GM12875 (cell line): ENCODE measurements around the gene MAPK9.

Source experiments
- H3K4me3 ChIP-seq: one replicate; pipeline ENCODE4 v1.5.1; 2011; ENCODE audit warnings: low read depth, low read length, control low read depth
- TF ChIP-seq, protein P1 (sequence below): IDR thresholded peaks from 2 replicates; pipeline ENCODE4 v1.5.1; 2011; ENCODE audit warnings: low read depth, mild to moderate bottlenecking, control low read depth, inconsistent platforms, low read length, moderate library complexity, borderline replicate concordance; ENCODE audit not compliant: insufficient read depth

Gene MAPK9

DNA sequence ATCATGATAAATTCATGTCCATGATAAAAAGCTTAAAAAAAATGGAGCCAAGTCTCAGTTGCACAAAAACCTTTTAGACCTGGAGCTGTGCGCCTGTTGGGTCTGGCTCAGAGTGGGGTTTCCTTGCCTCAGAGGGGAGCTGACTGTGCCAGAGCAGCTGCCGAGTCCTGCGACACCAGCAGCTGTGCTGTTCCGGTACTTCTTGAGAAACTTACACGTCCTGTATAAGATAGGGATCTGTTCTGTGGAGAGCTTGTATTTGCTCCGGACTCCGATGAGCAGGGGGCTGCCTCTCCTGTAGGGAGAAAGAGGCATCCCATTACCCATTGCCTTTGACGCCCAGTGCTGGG is 32.7 kb upstream of the MAPK9 start:
- TF ChIP-seq, protein P1, sequence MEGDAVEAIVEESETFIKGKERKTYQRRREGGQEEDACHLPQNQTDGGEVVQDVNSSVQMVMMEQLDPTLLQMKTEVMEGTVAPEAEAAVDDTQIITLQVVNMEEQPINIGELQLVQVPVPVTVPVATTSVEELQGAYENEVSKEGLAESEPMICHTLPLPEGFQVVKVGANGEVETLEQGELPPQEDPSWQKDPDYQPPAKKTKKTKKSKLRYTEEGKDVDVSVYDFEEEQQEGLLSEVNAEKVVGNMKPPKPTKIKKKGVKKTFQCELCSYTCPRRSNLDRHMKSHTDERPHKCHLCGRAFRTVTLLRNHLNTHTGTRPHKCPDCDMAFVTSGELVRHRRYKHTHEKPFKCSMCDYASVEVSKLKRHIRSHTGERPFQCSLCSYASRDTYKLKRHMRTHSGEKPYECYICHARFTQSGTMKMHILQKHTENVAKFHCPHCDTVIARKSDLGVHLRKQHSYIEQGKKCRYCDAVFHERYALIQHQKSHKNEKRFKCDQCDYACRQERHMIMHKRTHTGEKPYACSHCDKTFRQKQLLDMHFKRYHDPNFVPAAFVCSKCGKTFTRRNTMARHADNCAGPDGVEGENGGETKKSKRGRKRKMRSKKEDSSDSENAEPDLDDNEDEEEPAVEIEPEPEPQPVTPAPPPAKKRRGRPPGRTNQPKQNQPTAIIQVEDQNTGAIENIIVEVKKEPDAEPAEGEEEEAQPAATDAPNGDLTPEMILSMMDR: no peak
- H3K4me3 ChIP-seq: no peak overlapping the region

GRCh38 chr5:180323941-180324600 is 32.2 kb upstream of the MAPK9 start:
- TF ChIP-seq, protein P1: no peak
- no peak overlapping the region for H3K4me3 ChIP-seq

- H3K4me3 ChIP-seq: no peak overlapping the region
- TF ChIP-seq, protein P1: no peak
Measured at GRCh38 chr5:180323160-180323559, 31.3 kb upstream of the MAPK9 start.

DNA sequence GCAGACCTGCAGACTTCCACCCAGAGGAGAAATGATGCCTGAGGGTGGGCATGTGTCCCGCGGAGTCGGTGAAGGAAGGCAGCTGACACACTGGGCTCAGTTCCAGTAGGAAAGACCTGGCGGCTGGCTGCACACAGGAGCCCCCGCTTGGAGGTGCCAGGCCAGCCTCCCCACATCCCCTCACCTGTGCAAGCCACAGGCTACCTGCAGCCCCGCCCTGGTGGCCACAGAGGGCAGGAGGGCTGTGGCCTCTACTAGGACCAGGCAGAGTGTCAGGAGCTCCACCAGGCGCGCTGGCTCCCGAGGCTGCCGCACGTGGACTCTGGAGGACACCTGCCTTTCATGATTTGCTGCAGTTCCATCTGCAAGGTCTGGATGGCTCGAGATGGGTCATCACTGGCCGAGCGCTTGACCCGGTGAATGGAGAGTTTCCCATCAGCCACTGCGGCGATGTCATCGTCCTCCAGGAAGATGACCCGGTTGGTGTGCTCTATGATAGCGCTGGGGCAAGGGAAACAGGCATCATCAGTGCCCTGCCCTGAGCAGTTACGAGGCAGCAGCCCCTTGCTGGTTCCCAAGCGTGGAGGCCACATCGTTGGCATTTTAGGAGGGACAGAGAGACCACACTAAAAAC is 26.7 kb upstream of the MAPK9 start:
- H3K4me3 ChIP-seq: no peak overlapping the region
- TF ChIP-seq, protein P1: no peak

DNA sequence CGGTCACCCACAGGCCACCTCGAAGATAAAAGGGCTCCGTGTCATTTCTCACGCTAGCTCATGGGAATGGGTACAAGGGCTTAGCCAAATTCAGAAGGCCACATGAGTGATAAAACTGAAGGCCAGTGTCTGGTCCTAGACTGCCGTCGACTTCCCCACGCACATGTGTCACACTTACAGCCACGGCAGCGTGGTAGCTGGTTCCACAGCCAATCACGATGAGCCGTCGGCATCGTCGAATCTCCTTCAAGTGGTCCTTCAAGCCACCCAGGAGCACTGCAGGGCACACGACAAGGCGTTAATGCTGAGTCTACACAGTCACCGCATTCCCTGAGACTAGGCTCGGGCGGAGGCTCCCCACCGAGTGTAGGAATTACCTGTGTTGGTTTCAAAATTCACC is 24.7 kb upstream of the MAPK9 start:
- H3K4me3 ChIP-seq: no peak overlapping the region
- TF ChIP-seq, protein P1: no peak

DNA sequence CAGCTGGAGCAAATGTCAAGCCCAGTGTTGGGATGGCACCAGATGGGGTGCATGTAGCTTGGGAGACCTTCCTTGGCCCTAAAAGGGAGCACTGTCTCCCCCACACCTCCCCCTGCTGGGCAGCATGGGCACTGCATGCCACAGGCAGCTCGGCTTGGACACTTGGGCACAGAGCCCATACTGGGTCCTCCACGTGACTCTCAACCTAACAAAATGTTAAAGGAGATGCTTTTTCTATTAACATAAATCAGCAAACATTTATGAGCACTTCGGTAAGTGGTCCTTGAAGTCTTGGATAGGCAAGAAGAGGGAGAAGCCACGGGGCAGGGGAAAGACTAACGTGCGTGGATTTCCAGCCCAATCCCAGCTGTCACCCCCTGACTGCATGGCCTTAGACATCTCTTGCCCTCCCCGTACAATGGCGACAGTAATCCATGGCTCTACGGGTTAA is 23.9 kb upstream of the MAPK9 start:
- TF ChIP-seq, protein P1: peak; percentile 98
- no peak overlapping the region for H3K4me3 ChIP-seq
